HUES48 (cell line): ENCODE results near the gene MYL5.

ENCODE experiments used
- H3K27ac ChIP-seq: one replicate; pipeline ENCODE4 v1.7.0; 2013; ENCODE audit warnings: low read depth, low read length, inconsistent platforms
- H3K27me3 ChIP-seq: 2 replicates; pipeline ENCODE4 v1.6.1; 2013; ENCODE audit warnings: mild to moderate bottlenecking, low read length; ENCODE audit not compliant: control insufficient read depth, insufficient read depth
- H3K36me3 ChIP-seq: 2 replicates; pipeline ENCODE4 v1.6.1; 2013; ENCODE audit warnings: low read length; ENCODE audit not compliant: control insufficient read depth, insufficient read depth
- H3K4me1 ChIP-seq: 2 replicates; pipeline ENCODE4 v1.6.1; 2013; ENCODE audit warnings: mild to moderate bottlenecking, low read length; ENCODE audit not compliant: control insufficient read depth, insufficient read depth
- H3K4me3 ChIP-seq: 2 replicates; pipeline ENCODE4 v1.5.1; 2013; ENCODE audit warnings: mild to moderate bottlenecking, low read depth, low read length
- H3K9ac ChIP-seq: 2 replicates; pipeline ENCODE4 v1.6.1; 2013; ENCODE audit warnings: mild to moderate bottlenecking, low read depth, low read length, moderate library complexity
- H3K9me3 ChIP-seq: 2 replicates; pipeline ENCODE4 v1.6.1; 2013; ENCODE audit warnings: low read length; ENCODE audit not compliant: control insufficient read depth, insufficient read depth

The MYL5 gene, protein sequence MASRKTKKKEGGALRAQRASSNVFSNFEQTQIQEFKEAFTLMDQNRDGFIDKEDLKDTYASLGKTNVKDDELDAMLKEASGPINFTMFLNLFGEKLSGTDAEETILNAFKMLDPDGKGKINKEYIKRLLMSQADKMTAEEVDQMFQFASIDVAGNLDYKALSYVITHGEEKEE

GRCh38 chr4:674172-675035 lies at the start of gene MYL5, which contains the start of gene ATP5ME:
MYL5 (plus strand) TSS chr4:674542; CDS start chr4:678027, 3,485 bp downstream.
ATP5ME (minus strand) TSS chr4:674276; CDS start chr4:674247, 29 bp downstream.
- Histone ChIP-seq H3K27ac (peak within 1 kb of the TSS; percentile 85), H3K36me3 (peaks cover 20% of the 10 kb centered on the region), H3K9ac (peak within 1 kb of the TSS; percentile 92), H3K9me3 (no peaks in the 10 kb centered on the region), H3K4me3 (peak within 1 kb of the TSS; percentile 94), H3K27me3 (no peaks in the 10 kb centered on the region), H3K4me1 (peaks cover 8% of the 10 kb centered on the region)

- peak within 1 kb of the TSS; percentile 34 for H3K27ac ChIP-seq
- peaks cover 5% of the 10 kb centered on the region; the same call in 1 of the 2 replicates for H3K4me1 ChIP-seq
- H3K9me3 ChIP-seq: no peaks in the 10 kb centered on the region
- no peak within 1 kb of the TSS for H3K9ac ChIP-seq
- no peaks in the 10 kb centered on the region for H3K27me3 ChIP-seq
- H3K4me3 ChIP-seq: no peak within 1 kb of the TSS
- no peaks in the 10 kb centered on the region for H3K36me3 ChIP-seq
These were observed 49.4 kb upstream of the MYL5 start, which contains the start of gene PDE6B for GRCh38 chr4:624705-625590. PDE6B (plus strand) TSS chr4:625573; CDS start chr4:625627, 54 bp downstream.

DNA sequence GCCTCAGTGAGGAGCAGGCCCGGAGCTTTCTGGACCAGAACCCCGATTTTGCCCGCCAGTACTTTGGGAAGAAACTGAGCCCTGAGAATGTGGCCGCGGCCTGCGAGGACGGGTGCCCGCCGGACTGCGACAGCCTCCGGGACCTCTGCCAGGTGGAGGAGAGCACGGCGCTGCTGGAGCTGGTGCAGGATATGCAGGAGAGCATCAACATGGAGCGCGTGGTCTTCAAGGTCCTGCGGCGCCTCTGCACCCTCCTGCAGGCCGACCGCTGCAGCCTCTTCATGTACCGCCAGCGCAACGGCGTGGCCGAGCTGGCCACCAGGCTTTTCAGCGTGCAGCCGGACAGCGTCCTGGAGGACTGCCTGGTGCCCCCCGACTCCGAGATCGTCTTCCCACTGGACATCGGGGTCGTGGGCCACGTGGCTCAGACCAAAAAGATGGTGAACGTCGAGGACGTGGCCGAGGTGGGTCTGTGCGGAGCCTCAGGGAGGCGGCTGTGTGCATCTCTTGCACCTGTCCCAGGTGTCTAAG lies 48.6 kb upstream of the MYL5 start:
- Histone ChIP-seq H3K9me3 (no peaks in the 10 kb centered on the region), H3K36me3 (no peaks in the 10 kb centered on the region), H3K27ac (no peak overlapping the region), H3K4me3 (no peak overlapping the region), H3K9ac (no peak overlapping the region), H3K27me3 (no peaks in the 10 kb centered on the region), H3K4me1 (peaks cover 5% of the 10 kb centered on the region; the same call in 1 of the 2 replicates)

GRCh38 chr4:626201-627091 lies 47.9 kb upstream of the MYL5 start:
- peaks cover 5% of the 10 kb centered on the region; the same call in 1 of the 2 replicates for H3K4me1 ChIP-seq
- H3K27ac ChIP-seq: no peak overlapping the region
- no peak overlapping the region for H3K4me3 ChIP-seq
- H3K36me3 ChIP-seq: no peaks in the 10 kb centered on the region
- H3K9ac ChIP-seq: no peak overlapping the region
- H3K27me3 ChIP-seq: no peaks in the 10 kb centered on the region
- no peaks in the 10 kb centered on the region for H3K9me3 ChIP-seq

- Histone ChIP-seq H3K4me3 (no peak overlapping the region), H3K9me3 (no peaks in the 10 kb centered on the region), H3K36me3 (no peaks in the 10 kb centered on the region), H3K27me3 (no peaks in the 10 kb centered on the region), H3K4me1 (peaks cover 5% of the 10 kb centered on the region; the same call in 1 of the 2 replicates), H3K27ac (no peak overlapping the region), H3K9ac (no peak overlapping the region)
These were observed 46.8 kb upstream of the MYL5 start for GRCh38 chr4:627347-628125.

DNA sequence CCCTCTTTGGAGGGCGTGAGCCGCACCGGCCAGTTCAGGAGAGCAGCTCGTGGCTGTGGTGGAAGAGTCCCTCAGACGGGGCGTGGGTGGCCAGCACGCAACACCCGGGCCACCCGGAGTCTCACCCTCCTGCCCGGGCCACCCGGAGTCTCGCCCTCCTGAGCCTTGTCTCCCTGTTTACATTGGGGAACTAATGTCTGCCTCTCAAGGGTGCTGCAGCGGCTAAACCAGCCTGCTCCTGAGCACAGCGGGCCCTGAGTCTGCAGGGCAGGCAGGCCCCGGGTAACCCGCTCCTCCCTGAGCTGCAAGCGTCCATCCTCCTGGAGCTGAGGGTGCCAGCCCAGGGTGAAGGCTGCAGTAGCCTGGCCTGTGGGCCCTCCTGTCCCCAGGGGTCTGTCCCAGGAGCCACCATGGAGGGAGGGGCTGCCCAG lies 46.0 kb upstream of the MYL5 start:
- Histone ChIP-seq H3K27ac (no peak overlapping the region), H3K4me1 (peaks cover 5% of the 10 kb centered on the region; the same call in 1 of the 2 replicates), H3K9me3 (no peaks in the 10 kb centered on the region), H3K27me3 (no peaks in the 10 kb centered on the region), H3K4me3 (no peak overlapping the region), H3K36me3 (no peaks in the 10 kb centered on the region), H3K9ac (no peak overlapping the region)

DNA sequence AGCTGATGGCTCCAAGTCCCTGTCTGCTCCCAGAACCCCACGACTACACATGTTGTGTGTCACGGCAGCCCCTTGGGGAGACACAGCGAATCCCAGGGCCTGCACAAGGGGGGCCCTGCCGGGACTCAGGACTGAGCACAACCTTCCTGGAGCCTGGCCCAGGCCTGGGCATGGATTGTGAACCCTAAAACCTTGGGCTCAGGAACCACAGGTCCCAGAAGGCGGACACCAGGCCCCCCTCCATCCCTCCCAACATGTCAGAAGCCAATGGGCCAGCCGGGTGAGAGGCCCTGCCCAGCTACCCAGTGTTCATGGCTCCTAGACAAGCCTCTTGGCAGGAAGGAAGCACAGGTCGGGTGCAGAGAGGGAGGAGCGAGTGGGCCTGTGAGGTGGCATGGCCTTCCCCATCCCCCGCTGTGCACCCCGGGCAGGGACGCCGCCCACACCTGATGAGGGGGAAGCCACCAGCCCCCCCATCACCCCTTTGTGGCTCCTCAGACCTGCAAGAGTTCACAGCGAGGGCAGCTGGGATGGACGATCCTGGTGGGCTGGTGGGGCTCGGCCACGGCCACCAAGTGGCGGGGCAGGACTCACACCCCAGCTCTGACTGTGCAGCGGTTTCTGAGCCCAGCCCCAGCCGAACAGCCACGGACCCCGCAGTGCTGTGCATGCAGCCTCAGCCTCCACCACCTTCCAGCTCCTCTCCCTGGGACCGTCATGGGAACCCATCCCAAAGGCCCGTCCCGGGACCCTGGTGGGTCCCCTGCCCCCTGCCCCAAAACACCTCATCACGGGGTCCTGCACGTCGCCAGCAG lies 45.3 kb upstream of the MYL5 start:
- Histone ChIP-seq H3K27me3 (no peaks in the 10 kb centered on the region), H3K4me1 (peaks cover 5% of the 10 kb centered on the region; the same call in 1 of the 2 replicates), H3K4me3 (no peak overlapping the region), H3K36me3 (no peaks in the 10 kb centered on the region), H3K27ac (no peak overlapping the region), H3K9ac (no peak overlapping the region), H3K9me3 (no peaks in the 10 kb centered on the region)

DNA sequence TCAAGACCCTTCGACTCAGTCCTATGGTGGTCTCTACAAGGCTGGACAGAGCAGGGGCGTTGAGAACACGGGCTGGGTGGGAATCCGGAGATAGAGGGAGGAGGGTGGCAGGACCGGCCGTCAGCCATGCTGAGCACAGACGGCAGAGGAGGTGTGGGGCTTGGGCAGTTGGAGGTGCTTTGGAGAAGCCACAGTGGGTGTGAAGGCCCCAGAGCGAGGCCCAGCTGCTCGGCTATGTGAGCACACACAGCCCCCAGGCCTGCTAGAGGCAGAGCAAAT lies 44.8 kb upstream of the MYL5 start:
- H3K27ac ChIP-seq: no peak overlapping the region
- H3K36me3 ChIP-seq: no peaks in the 10 kb centered on the region
- H3K27me3 ChIP-seq: no peaks in the 10 kb centered on the region
- H3K9me3 ChIP-seq: no peaks in the 10 kb centered on the region
- H3K4me1 ChIP-seq: peaks cover 5% of the 10 kb centered on the region; the same call in 1 of the 2 replicates
- H3K9ac ChIP-seq: no peak overlapping the region
- H3K4me3 ChIP-seq: no peak overlapping the region
